ENCODE measurements around the gene CAMTA1. TPM values are rescaled to one million over a fixed set of nuclear protein-coding genes. Genes with fewer than 3 reads are reported as not detected.

Gene CAMTA1
- polyA plus RNA-seq, 1 of the 3 experiments (the other 2 are of a cell fraction) = 63.1 TPM

DNA sequence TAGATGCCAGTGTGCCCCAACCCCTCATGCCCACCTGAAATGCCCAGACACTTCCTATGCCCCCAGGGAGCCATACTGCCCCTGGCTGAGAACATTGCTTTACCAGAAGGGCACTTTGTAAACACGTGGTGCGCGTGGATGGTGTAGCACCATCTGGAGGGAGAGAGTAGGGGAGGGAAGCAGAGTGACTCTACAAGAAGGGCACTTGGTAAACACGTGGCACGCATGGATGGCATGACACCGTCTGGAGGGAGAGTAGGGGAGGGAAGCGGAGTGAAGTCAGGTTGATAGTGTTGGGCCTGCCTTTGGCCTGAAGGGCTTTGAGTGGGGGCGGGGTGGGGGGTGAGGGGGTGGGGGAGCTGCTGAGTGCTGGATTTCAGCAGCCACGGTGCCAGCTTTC lies 661.8 kb downstream of the CAMTA1 start:
- H3K36me3 ChIP-seq (replicated peaks in 1 of 2; ENCODE audit: control insufficient read depth in 1 of 2, insufficient read depth in 2 of 2, low read length in 1 of 2) = no peaks in the 10 kb centered on the region
- TF ChIP-seq FOXM1 (IDR thresholded peaks at IDR 0.05; ENCODE audit: low read depth) (no peak), MXI1 (IDR thresholded peaks at IDR 0.05; ENCODE audit: low read depth, low read length) (no peak), MEF2A (IDR thresholded peaks at IDR 0.05; ENCODE audit: borderline replicate concordance, low read depth) (no peak), GABPA (IDR thresholded peaks at IDR 0.05; ENCODE audit: low read depth) (no peak), CHD2 (IDR thresholded peaks at IDR 0.05; ENCODE audit: low read length, partially characterized antibody) (no peak), TCF12 (IDR thresholded peaks at IDR 0.05) (no peak), TEAD4 (IDR thresholded peaks at IDR 0.05; ENCODE audit: borderline replicate concordance, insufficient read depth) (no peak), NFIC (IDR thresholded peaks at IDR 0.05; ENCODE audit: borderline replicate concordance) (no peak), POLR2AphosphoS5 (IDR thresholded peaks at IDR 0.05; ENCODE audit: low read depth, low read length) (no peak)
- TF ChIP-seq, protein P1, sequence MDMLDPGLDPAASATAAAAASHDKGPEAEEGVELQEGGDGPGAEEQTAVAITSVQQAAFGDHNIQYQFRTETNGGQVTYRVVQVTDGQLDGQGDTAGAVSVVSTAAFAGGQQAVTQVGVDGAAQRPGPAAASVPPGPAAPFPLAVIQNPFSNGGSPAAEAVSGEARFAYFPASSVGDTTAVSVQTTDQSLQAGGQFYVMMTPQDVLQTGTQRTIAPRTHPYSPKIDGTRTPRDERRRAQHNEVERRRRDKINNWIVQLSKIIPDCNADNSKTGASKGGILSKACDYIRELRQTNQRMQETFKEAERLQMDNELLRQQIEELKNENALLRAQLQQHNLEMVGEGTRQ (IDR thresholded peaks at IDR 0.05; ENCODE audit: borderline replicate concordance, low read depth, low read length) = no peak
- TF ChIP-seq, protein P2, sequence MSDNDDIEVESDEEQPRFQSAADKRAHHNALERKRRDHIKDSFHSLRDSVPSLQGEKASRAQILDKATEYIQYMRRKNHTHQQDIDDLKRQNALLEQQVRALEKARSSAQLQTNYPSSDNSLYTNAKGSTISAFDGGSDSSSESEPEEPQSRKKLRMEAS (IDR thresholded peaks at IDR 0.05; ENCODE audit: low read depth) = no peak
- TF ChIP-seq, protein P3, sequence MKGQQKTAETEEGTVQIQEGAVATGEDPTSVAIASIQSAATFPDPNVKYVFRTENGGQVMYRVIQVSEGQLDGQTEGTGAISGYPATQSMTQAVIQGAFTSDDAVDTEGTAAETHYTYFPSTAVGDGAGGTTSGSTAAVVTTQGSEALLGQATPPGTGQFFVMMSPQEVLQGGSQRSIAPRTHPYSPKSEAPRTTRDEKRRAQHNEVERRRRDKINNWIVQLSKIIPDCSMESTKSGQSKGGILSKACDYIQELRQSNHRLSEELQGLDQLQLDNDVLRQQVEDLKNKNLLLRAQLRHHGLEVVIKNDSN (IDR thresholded peaks at IDR 0.05; ENCODE audit: borderline replicate concordance, low read depth) = no peak
- TF ChIP-seq, protein P4, sequence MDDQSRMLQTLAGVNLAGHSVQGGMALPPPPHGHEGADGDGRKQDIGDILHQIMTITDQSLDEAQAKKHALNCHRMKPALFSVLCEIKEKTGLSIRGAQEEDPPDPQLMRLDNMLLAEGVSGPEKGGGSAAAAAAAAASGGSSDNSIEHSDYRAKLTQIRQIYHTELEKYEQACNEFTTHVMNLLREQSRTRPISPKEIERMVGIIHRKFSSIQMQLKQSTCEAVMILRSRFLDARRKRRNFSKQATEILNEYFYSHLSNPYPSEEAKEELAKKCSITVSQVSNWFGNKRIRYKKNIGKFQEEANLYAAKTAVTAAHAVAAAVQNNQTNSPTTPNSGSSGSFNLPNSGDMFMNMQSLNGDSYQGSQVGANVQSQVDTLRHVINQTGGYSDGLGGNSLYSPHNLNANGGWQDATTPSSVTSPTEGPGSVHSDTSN (IDR thresholded peaks at IDR 0.05) = no peak
- no peak overlapping the region for H2AFZ ChIP-seq (ENCODE audit: low read depth)
- no peaks in the 10 kb centered on the region for H3K79me2 ChIP-seq (ENCODE audit: insufficient read depth)
- H3K27ac ChIP-seq (ENCODE audit: low read depth in 2 of 2, low read length in 1 of 2) = no peak overlapping the region
- no peaks in the 10 kb centered on the region for H3K9me3 ChIP-seq
- no peaks in the 10 kb centered on the region for H3F3A ChIP-seq (replicated peaks; ENCODE audit: insufficient read depth)
- no peak overlapping the region for H3K9ac ChIP-seq
- DNase-seq = no peak
- H3K4me1 ChIP-seq (ENCODE audit: control insufficient read depth in 1 of 2, insufficient read depth in 2 of 2, low read depth in 1 of 2, low read length in 1 of 2) = peaks cover 0 to 22% of the 10 kb centered on the region in 2 experiments; a peak in 1 of 4 replicates
- H3K9me2 ChIP-seq = no peaks in the 10 kb centered on the region
- no peaks in the 10 kb centered on the region for H4K20me1 ChIP-seq (ENCODE audit: insufficient read depth)
- POLR2A ChIA-PET = no interaction called here
- 80% methylated on average over 8 of the region's 9 CpGs for WGBS (ENCODE audit: low lambda C conversion rate)
- H3K4me3 ChIP-seq (ENCODE audit: low read depth in 2 of 2, low read length in 1 of 2) = no peak overlapping the region
- no peaks in the 10 kb centered on the region for H3K27me3 ChIP-seq (ENCODE audit: insufficient read depth)
- H3K4me2 ChIP-seq = no peak overlapping the region
- CTCF ChIA-PET = interaction anchor here (0.7 kb wide), 1 partner anchor 239 kb away, joined by 3 read pairs; no protein-coding TSS in a partner anchor

DNA sequence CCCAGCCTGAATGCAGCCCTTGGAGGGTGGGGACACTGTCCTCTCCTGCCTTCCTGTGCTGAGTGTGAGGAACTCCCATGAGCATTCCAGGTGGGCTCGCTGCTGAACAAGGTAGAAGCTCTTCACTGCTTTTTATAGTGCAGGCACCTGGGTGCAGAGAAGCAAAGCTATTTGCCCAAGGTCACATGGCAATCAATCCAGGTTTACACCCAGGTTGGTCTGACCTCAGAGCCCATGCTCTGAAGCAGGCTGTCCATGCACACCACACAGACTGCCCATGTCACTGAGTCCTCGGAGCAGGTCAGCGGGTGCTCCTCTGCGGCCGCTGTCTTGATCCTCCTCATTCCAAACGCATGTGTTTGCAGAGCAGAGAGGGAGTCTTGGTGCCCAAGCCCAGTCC lies 662.5 kb downstream of the CAMTA1 start:
- no peak overlapping the region for H3K4me2 ChIP-seq
- WGBS (ENCODE audit: low lambda C conversion rate) = no CpG with 5 or more reads among the region's 6 CpGs
- no peaks in the 10 kb centered on the region for H3K36me3 ChIP-seq (replicated peaks in 1 of 2; ENCODE audit: control insufficient read depth in 1 of 2, insufficient read depth in 2 of 2, low read length in 1 of 2)
- POLR2A ChIA-PET = no interaction called here
- no peaks in the 10 kb centered on the region for H3K9me3 ChIP-seq
- no peak overlapping the region for H2AFZ ChIP-seq (ENCODE audit: low read depth)
- no peaks in the 10 kb centered on the region for H4K20me1 ChIP-seq (ENCODE audit: insufficient read depth)
- H3K27me3 ChIP-seq (ENCODE audit: insufficient read depth) = no peaks in the 10 kb centered on the region
- no peak overlapping the region for H3K4me3 ChIP-seq (ENCODE audit: low read depth in 2 of 2, low read length in 1 of 2)
- no peaks in the 10 kb centered on the region for H3K9me2 ChIP-seq
- no peak for DNase-seq
- CTCF ChIA-PET = interaction anchor here (0.7 kb wide), 1 partner anchor 240 kb away, joined by 3 read pairs; no protein-coding TSS in a partner anchor
- H3K9ac ChIP-seq = no peak overlapping the region
- H3F3A ChIP-seq (replicated peaks; ENCODE audit: insufficient read depth) = no peaks in the 10 kb centered on the region
- peaks cover 0 to 22% of the 10 kb centered on the region in 2 experiments; a peak in 1 of 4 replicates for H3K4me1 ChIP-seq (ENCODE audit: control insufficient read depth in 1 of 2, insufficient read depth in 2 of 2, low read depth in 1 of 2, low read length in 1 of 2)
- no peak for TF ChIP-seq CHD2 (IDR thresholded peaks at IDR 0.05; ENCODE audit: low read length, partially characterized antibody)
- no peak overlapping the region; a peak in 1 of 4 replicates for H3K27ac ChIP-seq (ENCODE audit: low read depth in 2 of 2, low read length in 1 of 2)
- H3K79me2 ChIP-seq (ENCODE audit: insufficient read depth) = no peaks in the 10 kb centered on the region
